Panc1 (cell line): ENCODE measurements around the gene AMBRA1. TPM values are rescaled to one million over a fixed set of nuclear protein-coding genes. Genes with fewer than 3 reads are reported as not detected.

Experiments used
- ATAC-seq: fragments of 200-7000 bp; cut with Tn5 transposase; 2 replicates; pipeline ENCODE4 v1.9.1; 2020; ENCODE audit warnings: mild to moderate bottlenecking, moderate library complexity
- BruUV-seq: library from RNA; stranded (reverse); fragments of 400-500 nt; replicated peaks from 2 replicates; lab custom pipeline; 2021; lab: Mats Ljungman, UMichigan
- CTCF ChIA-PET: fragments of 300-600 bp; sonication (Branson Sonifier 250); formaldehyde crosslinking; loops from one replicate; lab custom pipeline; 2022; ENCODE audit warnings: antibody characterized with exemption; lab: Charles Lee
- POLR2A ChIA-PET: fragments of 300-600 bp; sonication (Branson Sonifier 250); formaldehyde crosslinking; loops from one replicate; lab custom pipeline; 2022; ENCODE audit warnings: antibody characterized with exemption; lab: Charles Lee
- DNase-seq: peaks from one replicate; pipeline ENCODE4 v3.0.0-alpha.2; 2010; ENCODE audit warnings: low read depth, low spot score
- H3K27ac ChIP-seq: 2 replicates; pipeline ENCODE4 v1.5.1; 2011; ENCODE audit warnings: mild to moderate bottlenecking, low read length, inconsistent platforms
- H3K27me3 ChIP-seq: fragments of 200-500 bp; sonication (Bioruptor generic); 2 replicates; pipeline ENCODE4 v1.6.0; 2014; ENCODE audit warnings: low read length, inconsistent platforms; ENCODE audit not compliant: control insufficient read depth, insufficient read depth
- H3K36me3 ChIP-seq: fragments of 200-500 bp; sonication (Bioruptor generic); 2 replicates; pipeline ENCODE4 v1.5.1; 2014; ENCODE audit warnings: inconsistent platforms, mild to moderate bottlenecking, low read length, moderate library complexity; ENCODE audit not compliant: control insufficient read depth, insufficient read depth
- H3K4me1 ChIP-seq: 2 replicates; pipeline ENCODE4 v1.5.1; 2011; ENCODE audit warnings: inconsistent platforms, mild to moderate bottlenecking, low read length, moderate library complexity; ENCODE audit not compliant: control insufficient read depth, insufficient read depth
- H3K4me3 ChIP-seq, 2 experiments: 2 replicates each; pipeline ENCODE4 v1.5.1; 2011 to 2012; ENCODE audit warnings: low read depth in 2 of 2, low read length in 2 of 2, mild to moderate bottlenecking in 2 of 2, inconsistent platforms in 1 of 2, moderate library complexity in 1 of 2
- H3K9me3 ChIP-seq: fragments of 200-500 bp; sonication (Bioruptor generic); 2 replicates; pipeline ENCODE4 v1.5.1; 2014; ENCODE audit warnings: low read depth, mild to moderate bottlenecking, inconsistent platforms, low read length, moderate library complexity; ENCODE audit not compliant: control insufficient read depth, insufficient read depth
- CTCF ChIP-seq: fragments of 450-650 bp; IDR thresholded peaks from 2 replicates; pipeline ENCODE4 v1.5.1; 2017; ENCODE audit warnings: mild to moderate bottlenecking
- POLR2AphosphoS5 ChIP-seq: IDR thresholded peaks from 2 replicates; pipeline ENCODE4 v1.6.1; 2012; ENCODE audit warnings: mild to moderate bottlenecking, low read depth, low read length, moderate library complexity
- REST ChIP-seq, 2 experiments: IDR thresholded peaks; 2 replicates each; pipeline ENCODE4 v1.6.1; 2011 to 2012; ENCODE audit warnings: low read depth in 2 of 2, control low read depth in 1 of 2, low read length in 1 of 2, mild to moderate bottlenecking in 1 of 2, moderate library complexity in 1 of 2; ENCODE audit not compliant: insufficient read depth in 1 of 2
- SIN3A ChIP-seq: IDR thresholded peaks from 2 replicates; pipeline ENCODE4 v1.6.1; 2012; ENCODE audit warnings: low read depth, mild to moderate bottlenecking, low read length, moderate library complexity, borderline replicate concordance; ENCODE audit not compliant: insufficient read depth
- TCF7L2 ChIP-seq: IDR thresholded peaks from 2 replicates; pipeline ENCODE4 v1.6.1; 2011; ENCODE audit warnings: mild to moderate bottlenecking, low read depth, low read length, inconsistent platforms
- in situ Hi-C: cut with HindIII; loops from 2 replicates; pipeline ENCODE4 v1.10.0; 2016; ENCODE audit warnings: low sequenced_read_pairs, low pct_unique_long_range_greater_than_20kb
- intact Hi-C: fragments of 100-400 bp; cut with micrococcal nuclease; formaldehyde crosslinking; loops from one replicate; pipeline ENCODE4 v1.10.0; 2022; ENCODE audit not compliant: unreplicated experiment
- total RNA-seq: library from RNA; stranded (reverse); gene quantifications from one replicate; pipeline ENCODE4 v1.2.1, GENCODE V29; 2021; ENCODE audit not compliant: unreplicated experiment

AMBRA1 gene
- total RNA-seq, 1 experiment from 2014 or later = 40.0 TPM

GRCh38 chr11:46359953-46360352 lies 233.9 kb downstream of the AMBRA1 start:
- ChIA-PET CTCF (interaction anchor here (0.6 to 0.7 kb wide), 2 partner anchors 10 to 54 kb away, joined by 3 read pairs; no protein-coding TSS in a partner anchor), POLR2A (no interaction called here)
- in situ Hi-C loops (no loop called here), intact Hi-C loops (no loop called here)
- Histone ChIP-seq H3K27me3 (no peaks in the 10 kb centered on the region), H3K4me3 (no peak overlapping the region), H3K27ac (peak overlapping the region; percentile 51), H3K4me1 (peaks cover 52% of the 10 kb centered on the region), H3K9me3 (no peaks in the 10 kb centered on the region), H3K36me3 (no peaks in the 10 kb centered on the region; the same call in 1 of the 2 replicates)
- TF ChIP-seq SIN3A = no peak
- no peak for TF ChIP-seq REST (IDR thresholded peaks at IDR 0.05; ENCODE audit: insufficient read depth in 1 of 2, low read depth in 2 of 2, low read length in 1 of 2)
- TF ChIP-seq CTCF = no peak
- TF ChIP-seq TCF7L2 = no peak
- no peak for TF ChIP-seq POLR2AphosphoS5
- ATAC-seq (no peak), DNase-seq (no peak)
- no TSS peak for BruUV-seq

- ATAC-seq = 0 out of 2 replicates have a peak, but pooled peaks have one; percentile 19
- no TSS peak for BruUV-seq
- no peaks in the 10 kb centered on the region for H3K9me3 ChIP-seq
- CTCF ChIA-PET = no interaction called here
- H3K36me3 ChIP-seq = no peaks in the 10 kb centered on the region; the same call in 1 of the 2 replicates
- H3K27me3 ChIP-seq = no peaks in the 10 kb centered on the region
- peaks cover 32% of the 10 kb centered on the region for H3K4me1 ChIP-seq
- POLR2A ChIA-PET = no interaction called here
- intact Hi-C loops = no loop called here
- in situ Hi-C loops = no loop called here
- H3K4me3 ChIP-seq = no peak overlapping the region
- peak overlapping the region; percentile 45; the same call in 1 of the 2 replicates for H3K27ac ChIP-seq
- TF ChIP-seq REST (IDR thresholded peaks at IDR 0.05; ENCODE audit: insufficient read depth in 1 of 2, low read depth in 2 of 2, low read length in 1 of 2) (no peak), SIN3A (no peak), CTCF (no peak), POLR2AphosphoS5 (no peak), TCF7L2 (no peak)
- DNase-seq = no peak
Measured at GRCh38 chr11:46357483-46357936, 236.3 kb downstream of the AMBRA1 start.
